Mesenteric fat pad (tissue), 1 donor: ENCODE measurements around the gene SYTL2. TPM values are rescaled to one million over a fixed set of nuclear protein-coding genes. Genes with fewer than 3 reads are reported as not detected.
A peak's percentile ranks its signal among the peaks of the same experiment; 100 is the strongest.
"Not testable (repeated sequence)": the region's sequence is repeated elsewhere in the genome, so short reads cannot be mapped to it uniquely, and the experiment has no call there.

Source experiments
- DNase-seq: peaks from one replicate; pipeline ENCODE4 v3.0.0-alpha.2; 2020; ENCODE audit warnings: low spot score
- total RNA-seq: library from RNA; stranded (reverse); fragmentation: NEBNext Ultra II Directional; extraction: Animal tissue kit (Norgen Biotek cat#: 25700); gene quantifications from one replicate; pipeline ENCODE4 v1.2.1, GENCODE V29; 2021
- donor health status: DM: yes; HTN: yes; CAD: no.

The SYTL2 gene
- total RNA-seq, 1 donor from 2014 or later, result 13.5 TPM

GRCh38 chr11:85695546-85695945 lies 115.4 kb downstream of the SYTL2 start:
- no peak for DNase-seq

GRCh38 chr11:85694385-85694980 lies 116.5 kb downstream of the SYTL2 start:
- no peak for DNase-seq

- no peak for DNase-seq
Observed at GRCh38 chr11:85685820-85686459, 125.0 kb downstream of the SYTL2 start, which contains the start of gene CCDC89. Gene CCDC89 (minus strand): TSS chr11:85686195. CDS start chr11:85686130, 65 bp downstream.

GRCh38 chr11:85685125-85685819 lies 125.7 kb downstream of the SYTL2 start:
- no peak for DNase-seq

- DNase-seq, result peak; percentile 90
Observed at GRCh38 chr11:85682330-85683305, 128.3 kb downstream of the SYTL2 start.

- DNase-seq, result no peak
Observed at GRCh38 chr11:85680897-85681296, 130.0 kb downstream of the SYTL2 start.

GRCh38 chr11:85679576-85679975 lies 131.4 kb downstream of the SYTL2 start:
- no peak for DNase-seq

GRCh38 chr11:85673393-85673792 lies 137.5 kb downstream of the SYTL2 start:
- DNase-seq, result no peak

GRCh38 chr11:85672105-85672902 lies 138.6 kb downstream of the SYTL2 start:
- no peak for DNase-seq

GRCh38 chr11:85670949-85671663 lies 139.8 kb downstream of the SYTL2 start:
- DNase-seq, result not testable (repeated sequence)

- no peak for DNase-seq
Observed at GRCh38 chr11:85668157-85668556, 142.8 kb downstream of the SYTL2 start.

GRCh38 chr11:85666687-85667086 lies 144.3 kb downstream of the SYTL2 start:
- DNase-seq, result no peak

GRCh38 chr11:85665733-85666132 lies 145.2 kb downstream of the SYTL2 start:
- DNase-seq, result no peak

GRCh38 chr11:85664615-85665481 lies 146.1 kb downstream of the SYTL2 start, which contains the start of gene CREBZF:
Gene CREBZF (minus strand): TSS chr11:85665129. CDS start chr11:85664875, 254 bp downstream.
- peak; percentile 99 for DNase-seq

- DNase-seq, result peak; percentile 93
Observed at GRCh38 chr11:85663753-85664614, 147.0 kb downstream of the SYTL2 start.

- no peak for DNase-seq
Observed at GRCh38 chr11:85663080-85663752, 147.7 kb downstream of the SYTL2 start.
